HCT116 (cell line): ENCODE results near the gene CYB5RL. TPM values are rescaled to one million over a fixed set of nuclear protein-coding genes. Genes with fewer than 3 reads are reported as not detected.

ENCODE experiments used
- ATAC-seq: fragments of 200-7000 bp; cut with Tn5 transposase; 2 replicates; pipeline ENCODE4 v1.9.1; 2020; ENCODE audit warnings: mild to moderate bottlenecking, moderate library complexity
- BruUV-seq: library from RNA; stranded (reverse); fragments of 400-500 nt; replicated peaks from 2 replicates; lab custom pipeline; 2021; lab: Mats Ljungman, UMichigan
- CTCF ChIA-PET: fragments of 300-600 bp; sonication (Branson Sonifier 250); formaldehyde crosslinking; loops from one replicate; lab custom pipeline; 2021; ENCODE audit warnings: antibody characterized with exemption; lab: Charles Lee
- POLR2A ChIA-PET: fragments of 300-600, 350-600 bp; sonication (Branson Sonifier 250); formaldehyde crosslinking; loops from one replicate; lab custom pipeline; 2021; ENCODE audit warnings: antibody characterized with exemption; lab: Charles Lee
- RAD21 ChIA-PET, 2 experiments: fragments of 300-600 bp; sonication (Branson Sonifier 250); formaldehyde crosslinking; loops; one replicate each; lab custom pipeline; 2023; ENCODE audit warnings: low total read pairs in 2 of 2; ENCODE audit not compliant: uncharacterized antibody in 2 of 2, unreplicated experiment in 2 of 2, low non-redundant PET in 1 of 2; lab: Charles Lee
- DNase-seq: peaks from one replicate; pipeline ENCODE4 v3.0.0-alpha.2; 2010; ENCODE audit warnings: low read depth, low spot score
- H2AFZ ChIP-seq: fragments of 200-600 bp; shearing (Covaris generic), sonication (generic); 2 replicates; pipeline ENCODE4 v1.6.1; 2017; ENCODE audit warnings: low read depth, mixed run types, mixed read lengths, antibody characterized with exemption, low read length; ENCODE audit not compliant: poor library complexity, severe bottlenecking
- H3K27ac ChIP-seq: 2 replicates; pipeline ENCODE4 v1.5.1; 2012; ENCODE audit warnings: low read depth, low read length
- H3K27me3 ChIP-seq: fragments of 200-600 bp; sonication (generic); 2 replicates; pipeline ENCODE4 v1.6.1; 2016; ENCODE audit warnings: mixed run types, low read length, mixed read lengths; ENCODE audit not compliant: insufficient read depth
- H3K36me3 ChIP-seq, 2 experiments: fragments of 200-500 bp in 1 of 2; fragments of 200-600 bp in 1 of 2; sonication (Bioruptor generic) in 1 of 2; sonication (generic) in 1 of 2; 2 replicates each; pipeline versions ENCODE4 v1.5.1 to v1.6.1; 2014 to 2016; ENCODE audit warnings: low read length in 2 of 2, inconsistent platforms in 1 of 2, mixed read lengths in 1 of 2, mixed run types in 1 of 2; ENCODE audit not compliant: insufficient read depth in 2 of 2, control insufficient read depth in 1 of 2
- H3K4me1 ChIP-seq, 2 experiments: fragments of 200-600 bp in 1 of 2; sonication (generic) in 1 of 2; 2 replicates each; pipeline versions ENCODE4 v1.5.1 to v1.6.1; 2012 to 2017; ENCODE audit warnings: low read length in 2 of 2, inconsistent platforms in 1 of 2, mild to moderate bottlenecking in 1 of 2, mixed read lengths in 1 of 2, mixed run types in 1 of 2, moderate library complexity in 1 of 2; ENCODE audit not compliant: insufficient read depth in 2 of 2, control insufficient read depth in 1 of 2
- H3K4me2 ChIP-seq: fragments of 200-600 bp; sonication (generic); 2 replicates; pipeline ENCODE4 v1.6.1; 2017; ENCODE audit warnings: mixed run types, low read length, mixed read lengths
- H3K4me3 ChIP-seq, 2 experiments: fragments of 200-600 bp in 1 of 2; sonication (generic) in 1 of 2; replicated peaks in 1 of 2; 2 replicates each; pipeline ENCODE4 v1.5.1; 2011 to 2016; ENCODE audit warnings: low read length in 2 of 2, control low read depth in 1 of 2, low read depth in 1 of 2, mild to moderate bottlenecking in 1 of 2, mixed read lengths in 1 of 2, mixed run types in 1 of 2
- H3K79me2 ChIP-seq: fragments of 200-600 bp; sonication (generic); 2 replicates; pipeline ENCODE4 v1.6.1; 2017; ENCODE audit warnings: mild to moderate bottlenecking, mixed run types, low read length, moderate library complexity, mixed read lengths; ENCODE audit not compliant: insufficient read depth
- H3K9ac ChIP-seq: fragments of 200-600 bp; sonication (generic); 2 replicates; pipeline ENCODE4 v1.6.1; 2016; ENCODE audit warnings: low read length, mixed read lengths
- H3K9me2 ChIP-seq: fragments of 200-600 bp; sonication (generic), shearing (Covaris generic); 2 replicates; pipeline ENCODE4 v1.6.1; 2017; ENCODE audit warnings: mixed run types, mild to moderate bottlenecking, moderate library complexity; ENCODE audit not compliant: insufficient read depth
- H3K9me3 ChIP-seq, 2 experiments: fragments of 200-500 bp in 1 of 2; fragments of 200-600 bp in 1 of 2; sonication (Bioruptor generic) in 1 of 2; sonication (generic) in 1 of 2; 2 replicates each; pipeline ENCODE4 v1.6.1; 2014 to 2017; ENCODE audit warnings: low read length in 2 of 2, mixed read lengths in 2 of 2, inconsistent platforms in 1 of 2, low read depth in 1 of 2, mild to moderate bottlenecking in 1 of 2, mixed run types in 1 of 2, moderate library complexity in 1 of 2; ENCODE audit not compliant: control insufficient read depth in 1 of 2, insufficient read depth in 1 of 2
- H4K20me1 ChIP-seq: fragments of 200-600 bp; sonication (generic), shearing (Covaris generic); 2 replicates; pipeline ENCODE4 v1.6.1; 2017; ENCODE audit warnings: mixed run types, mild to moderate bottlenecking, moderate library complexity; ENCODE audit not compliant: insufficient read depth
- CBX3 ChIP-seq: IDR thresholded peaks from 2 replicates; pipeline ENCODE4 v1.6.1; 2012; ENCODE audit warnings: low read depth
- CEBPB ChIP-seq: IDR thresholded peaks from 2 replicates; pipeline ENCODE4 v1.6.1; 2012; ENCODE audit warnings: low read depth
- ELF1 ChIP-seq: IDR thresholded peaks from 2 replicates; pipeline ENCODE4 v1.6.1; 2012; ENCODE audit warnings: low read depth, borderline replicate concordance
- POLR2A ChIP-seq: IDR thresholded peaks from 2 replicates; pipeline ENCODE4 v1.7.0; 2011; ENCODE audit warnings: borderline replicate concordance; ENCODE audit not compliant: insufficient read depth, insufficient read length; ENCODE audit errors: extremely low read depth
- RAD21 ChIP-seq: IDR thresholded peaks from 2 replicates; pipeline ENCODE4 v1.6.1; 2012; ENCODE audit warnings: low read depth, mild to moderate bottlenecking
- SRF ChIP-seq: IDR thresholded peaks from 2 replicates; pipeline ENCODE4 v1.6.1; 2012; ENCODE audit warnings: low read depth
- ZNF274 ChIP-seq: fragments of 200-500 bp; sonication (Bioruptor generic); IDR thresholded peaks from 2 replicates; pipeline ENCODE4 v1.6.1; 2014; ENCODE audit warnings: mild to moderate bottlenecking, low read depth, low read length, inconsistent platforms
- intact Hi-C: fragments of 100-400 bp; cut with micrococcal nuclease; formaldehyde crosslinking; loops from 2 replicates; pipeline ENCODE4 v1.10.0; 2022
- total RNA-seq: library from RNA; stranded (reverse); gene quantifications from one replicate; pipeline ENCODE4 v1.2.1, GENCODE V29; 2021; ENCODE audit not compliant: unreplicated experiment
- TF ChIP-seq, protein P1 (sequence below): IDR thresholded peaks from 2 replicates; pipeline ENCODE4 v1.6.1; 2012; ENCODE audit warnings: low read depth
- TF ChIP-seq, protein P2 (sequence below): IDR thresholded peaks from 2 replicates; pipeline ENCODE4 v1.6.1; 2011; ENCODE audit warnings: mild to moderate bottlenecking, low read length, moderate library complexity; ENCODE audit not compliant: insufficient replicate concordance; ENCODE audit errors: extremely low read depth
- TF ChIP-seq, protein P3 (sequence below): IDR thresholded peaks from 2 replicates; pipeline ENCODE4 v1.6.1; 2012

The CYB5RL gene
- total RNA-seq, 1 experiment from 2014 or later = 11.7 TPM

DNA sequence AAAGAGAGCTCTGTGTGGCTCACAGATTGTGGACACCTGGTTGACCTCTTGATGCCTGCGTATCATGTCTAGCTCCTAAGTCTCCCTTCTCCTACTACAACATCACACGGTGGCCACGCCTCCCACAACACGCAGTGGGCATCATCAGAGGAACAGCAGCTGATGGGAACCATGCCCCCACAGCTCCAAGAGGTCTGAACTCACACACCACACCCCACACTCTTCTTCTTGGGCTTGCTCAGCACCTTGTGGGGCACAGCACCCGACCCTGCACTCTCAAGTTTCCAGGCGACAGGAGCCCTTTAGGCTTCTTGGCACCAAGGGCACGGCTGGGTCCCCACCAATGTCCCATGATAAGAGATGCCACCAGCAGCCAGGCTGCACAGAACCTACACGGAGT lies 28.2 kb downstream of the CYB5RL start:
- peaks cover 0 to 12% of the 10 kb centered on the region in 2 experiments; a peak in 1 of 4 replicates for H3K4me1 ChIP-seq
- ATAC-seq (no peak), DNase-seq (no peak)
- no peaks in the 10 kb centered on the region for H3K9me3 ChIP-seq
- TF ChIP-seq CEBPB (no peak), CBX3 (no peak), ZNF274 (no peak)
- TF ChIP-seq, protein P1, sequence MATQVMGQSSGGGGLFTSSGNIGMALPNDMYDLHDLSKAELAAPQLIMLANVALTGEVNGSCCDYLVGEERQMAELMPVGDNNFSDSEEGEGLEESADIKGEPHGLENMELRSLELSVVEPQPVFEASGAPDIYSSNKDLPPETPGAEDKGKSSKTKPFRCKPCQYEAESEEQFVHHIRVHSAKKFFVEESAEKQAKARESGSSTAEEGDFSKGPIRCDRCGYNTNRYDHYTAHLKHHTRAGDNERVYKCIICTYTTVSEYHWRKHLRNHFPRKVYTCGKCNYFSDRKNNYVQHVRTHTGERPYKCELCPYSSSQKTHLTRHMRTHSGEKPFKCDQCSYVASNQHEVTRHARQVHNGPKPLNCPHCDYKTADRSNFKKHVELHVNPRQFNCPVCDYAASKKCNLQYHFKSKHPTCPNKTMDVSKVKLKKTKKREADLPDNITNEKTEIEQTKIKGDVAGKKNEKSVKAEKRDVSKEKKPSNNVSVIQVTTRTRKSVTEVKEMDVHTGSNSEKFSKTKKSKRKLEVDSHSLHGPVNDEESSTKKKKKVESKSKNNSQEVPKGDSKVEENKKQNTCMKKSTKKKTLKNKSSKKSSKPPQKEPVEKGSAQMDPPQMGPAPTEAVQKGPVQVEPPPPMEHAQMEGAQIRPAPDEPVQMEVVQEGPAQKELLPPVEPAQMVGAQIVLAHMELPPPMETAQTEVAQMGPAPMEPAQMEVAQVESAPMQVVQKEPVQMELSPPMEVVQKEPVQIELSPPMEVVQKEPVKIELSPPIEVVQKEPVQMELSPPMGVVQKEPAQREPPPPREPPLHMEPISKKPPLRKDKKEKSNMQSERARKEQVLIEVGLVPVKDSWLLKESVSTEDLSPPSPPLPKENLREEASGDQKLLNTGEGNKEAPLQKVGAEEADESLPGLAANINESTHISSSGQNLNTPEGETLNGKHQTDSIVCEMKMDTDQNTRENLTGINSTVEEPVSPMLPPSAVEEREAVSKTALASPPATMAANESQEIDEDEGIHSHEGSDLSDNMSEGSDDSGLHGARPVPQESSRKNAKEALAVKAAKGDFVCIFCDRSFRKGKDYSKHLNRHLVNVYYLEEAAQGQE = no peak
- ChIA-PET CTCF (interaction anchor here (1.2 kb wide), 1 partner anchor 10 kb away, joined by 3 read pairs; no protein-coding TSS in a partner anchor), RAD21 (no interaction called here), POLR2A (no interaction called here)
- H3K4me2 ChIP-seq = no peak overlapping the region
- no peaks in the 10 kb centered on the region for H3K36me3 ChIP-seq
- no peaks in the 10 kb centered on the region for H3K27me3 ChIP-seq
- no TSS peak for BruUV-seq
- no peaks in the 10 kb centered on the region for H3K79me2 ChIP-seq
- no peaks in the 10 kb centered on the region for H3K9me2 ChIP-seq
- no peak overlapping the region for H3K27ac ChIP-seq
- H3K9ac ChIP-seq = no peak overlapping the region
- H3K4me3 ChIP-seq = no peak overlapping the region
- H4K20me1 ChIP-seq = no peaks in the 10 kb centered on the region
- intact Hi-C loops = no loop called here
- H2AFZ ChIP-seq = no peak overlapping the region

DNA sequence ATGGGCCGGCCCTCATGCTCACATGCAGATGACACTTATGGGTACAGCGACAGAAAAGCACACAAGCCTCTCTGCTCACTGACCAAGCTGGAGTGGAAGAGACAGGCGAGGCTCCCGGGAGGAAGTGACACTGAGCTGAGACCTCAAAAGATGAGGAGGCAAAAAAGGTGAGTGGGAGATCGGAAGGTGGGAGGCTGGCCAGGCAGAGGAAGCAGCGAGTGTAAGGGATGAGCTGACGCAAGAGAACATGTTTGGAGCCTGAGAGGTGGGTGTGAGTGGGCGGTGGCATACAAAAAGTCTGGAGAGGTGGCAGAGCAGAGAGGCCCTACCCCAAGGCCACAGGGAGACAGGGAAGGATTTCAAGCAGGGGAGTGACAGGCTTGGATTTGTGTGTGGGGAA lies 28.8 kb downstream of the CYB5RL start:
- BruUV-seq = no TSS peak
- intact Hi-C loops = no loop called here
- Histone ChIP-seq H3K79me2 (no peaks in the 10 kb centered on the region), H3K9ac (no peak overlapping the region), H3K36me3 (no peaks in the 10 kb centered on the region), H3K4me2 (no peak overlapping the region), H3K27me3 (no peaks in the 10 kb centered on the region), H3K27ac (no peak overlapping the region), H3K4me1 (peaks cover 0 to 12% of the 10 kb centered on the region in 2 experiments; a peak in 1 of 4 replicates), H3K9me3 (no peaks in the 10 kb centered on the region), H4K20me1 (no peaks in the 10 kb centered on the region), H3K4me3 (no peak overlapping the region), H3K9me2 (no peaks in the 10 kb centered on the region), H2AFZ (no peak overlapping the region)
- ATAC-seq (no peak), DNase-seq (no peak)
- POLR2A ChIA-PET = no interaction called here
- RAD21 ChIA-PET = no interaction called here
- CTCF ChIA-PET = interaction anchor here (1.2 kb wide), 1 partner anchor 10 kb away, joined by 3 read pairs; no protein-coding TSS in a partner anchor
- TF ChIP-seq ELF1 = no peak
- TF ChIP-seq, protein P2, sequence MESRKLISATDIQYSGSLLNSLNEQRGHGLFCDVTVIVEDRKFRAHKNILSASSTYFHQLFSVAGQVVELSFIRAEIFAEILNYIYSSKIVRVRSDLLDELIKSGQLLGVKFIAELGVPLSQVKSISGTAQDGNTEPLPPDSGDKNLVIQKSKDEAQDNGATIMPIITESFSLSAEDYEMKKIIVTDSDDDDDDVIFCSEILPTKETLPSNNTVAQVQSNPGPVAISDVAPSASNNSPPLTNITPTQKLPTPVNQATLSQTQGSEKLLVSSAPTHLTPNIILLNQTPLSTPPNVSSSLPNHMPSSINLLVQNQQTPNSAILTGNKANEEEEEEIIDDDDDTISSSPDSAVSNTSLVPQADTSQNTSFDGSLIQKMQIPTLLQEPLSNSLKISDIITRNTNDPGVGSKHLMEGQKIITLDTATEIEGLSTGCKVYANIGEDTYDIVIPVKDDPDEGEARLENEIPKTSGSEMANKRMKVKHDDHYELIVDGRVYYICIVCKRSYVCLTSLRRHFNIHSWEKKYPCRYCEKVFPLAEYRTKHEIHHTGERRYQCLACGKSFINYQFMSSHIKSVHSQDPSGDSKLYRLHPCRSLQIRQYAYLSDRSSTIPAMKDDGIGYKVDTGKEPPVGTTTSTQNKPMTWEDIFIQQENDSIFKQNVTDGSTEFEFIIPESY = no peak
- TF ChIP-seq SRF = no peak
- TF ChIP-seq CBX3 = no peak
- TF ChIP-seq, protein P1 = no peak
- TF ChIP-seq POLR2A = no peak
- TF ChIP-seq, protein P3, sequence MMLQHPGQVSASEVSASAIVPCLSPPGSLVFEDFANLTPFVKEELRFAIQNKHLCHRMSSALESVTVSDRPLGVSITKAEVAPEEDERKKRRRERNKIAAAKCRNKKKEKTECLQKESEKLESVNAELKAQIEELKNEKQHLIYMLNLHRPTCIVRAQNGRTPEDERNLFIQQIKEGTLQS = no peak
- TF ChIP-seq RAD21 = no peak
- TF ChIP-seq ZNF274 = no peak
